ENCODE measurements around the gene CDK17.
"Not testable (repeated sequence)": the region's sequence is repeated elsewhere in the genome, so short reads cannot be mapped to it uniquely, and the experiment has no call there.

Gene CDK17

GRCh38 chr12:96393229-96393628 is 7.0 kb downstream of the CDK17 start:
- not testable (repeated sequence) for DNase-seq (ENCODE audit: low read depth in 2 of 2)

GRCh38 chr12:96392397-96392796 is 7.8 kb downstream of the CDK17 start:
- DNase-seq (ENCODE audit: low read depth in 2 of 2), result no peak

GRCh38 chr12:96387981-96388380 is 12.3 kb downstream of the CDK17 start:
- DNase-seq (ENCODE audit: low read depth in 2 of 2), result no peak

GRCh38 chr12:96386794-96387193 is 13.4 kb downstream of the CDK17 start:
- DNase-seq (ENCODE audit: low read depth in 2 of 2), result no peak

GRCh38 chr12:96383991-96384390 is 16.2 kb downstream of the CDK17 start:
- no peak for DNase-seq (ENCODE audit: low read depth in 2 of 2)

- no peak for DNase-seq (ENCODE audit: low read depth in 2 of 2)
These were observed 16.9 kb downstream of the CDK17 start for GRCh38 chr12:96383371-96383770.

- DNase-seq (ENCODE audit: low read depth in 2 of 2), result not testable (repeated sequence)
These were observed 20.5 kb downstream of the CDK17 start for GRCh38 chr12:96379743-96380142.

- DNase-seq (ENCODE audit: low read depth in 2 of 2), result no peak
These were observed 21.9 kb downstream of the CDK17 start for GRCh38 chr12:96378319-96378718.

- DNase-seq (ENCODE audit: low read depth in 2 of 2), result no peak
These were observed 23.4 kb downstream of the CDK17 start for GRCh38 chr12:96376865-96377264.

- no peak for DNase-seq (ENCODE audit: low read depth in 2 of 2)
These were observed 24.2 kb downstream of the CDK17 start for GRCh38 chr12:96375841-96376604.

GRCh38 chr12:96375170-96375569 is 25.1 kb downstream of the CDK17 start:
- no peak for DNase-seq (ENCODE audit: low read depth in 2 of 2)

- DNase-seq (ENCODE audit: low read depth in 2 of 2), result no peak
These were observed 28.2 kb downstream of the CDK17 start for GRCh38 chr12:96371790-96372699.

GRCh38 chr12:96371138-96371789 is 29.0 kb downstream of the CDK17 start:
- no peak for DNase-seq (ENCODE audit: low read depth in 2 of 2)

GRCh38 chr12:96368687-96369086 is 31.6 kb downstream of the CDK17 start:
- no peak for DNase-seq (ENCODE audit: low read depth in 2 of 2)

GRCh38 chr12:96368233-96368632 is 32.0 kb downstream of the CDK17 start:
- DNase-seq (ENCODE audit: low read depth in 2 of 2), result no peak

GRCh38 chr12:96366381-96366654 is 33.9 kb downstream of the CDK17 start:
- no peak for DNase-seq (ENCODE audit: low read depth in 2 of 2)

GRCh38 chr12:96365604-96366380 is 34.4 kb downstream of the CDK17 start:
- DNase-seq (ENCODE audit: low read depth in 2 of 2), result no peak

- DNase-seq (ENCODE audit: low read depth in 2 of 2), result no peak
These were observed 36.0 kb downstream of the CDK17 start for GRCh38 chr12:96364092-96364700.

- no peak for DNase-seq (ENCODE audit: low read depth in 2 of 2)
These were observed 39.2 kb downstream of the CDK17 start for GRCh38 chr12:96361074-96361473.

- no peak for DNase-seq (ENCODE audit: low read depth in 2 of 2)
These were observed 39.7 kb downstream of the CDK17 start for GRCh38 chr12:96360550-96360949.

- no peak for DNase-seq (ENCODE audit: low read depth in 2 of 2)
These were observed 40.9 kb downstream of the CDK17 start for GRCh38 chr12:96359328-96359727.

Measured in stimulated activated CD8-positive, alpha-beta memory T cell treated with anti-CD3 and anti-CD28 coated beads, Interleukin-15, amount 100 ng/mL, for 4 hours (primary cell).